BLaER1 treated with 17β-estradiol and CSF1 and Interleukin-3, amounts not matched to agents 10 nM and 100 nM (cell line): Measurements from ENCODE around the gene DPM1.

Experiments used
- H3K27ac ChIP-seq, 11 experiments: shearing (Covaris generic); formaldehyde crosslinking; 2 replicates each; pipeline ENCODE4 v1.8.1; 2022
- H3K27me3 ChIP-seq, 11 experiments: shearing (Covaris generic); formaldehyde crosslinking; 2 replicates each; pipeline ENCODE4 v1.8.1; 2022
- H3K36me3 ChIP-seq, 11 experiments: shearing (Covaris generic); formaldehyde crosslinking; 2 replicates each; pipeline ENCODE4 v1.8.1; 2022
- H3K4me1 ChIP-seq, 10 experiments: shearing (Covaris generic); formaldehyde crosslinking; 2 replicates each; pipeline ENCODE4 v1.8.1; 2022
- H3K4me2 ChIP-seq, 11 experiments: shearing (Covaris generic); formaldehyde crosslinking; 2 replicates each; pipeline ENCODE4 v1.8.1; 2022
- H3K4me3 ChIP-seq, 10 experiments: shearing (Covaris generic); formaldehyde crosslinking; 2 replicates each; pipeline ENCODE4 v1.8.1; 2022
- H3K9ac ChIP-seq, 11 experiments: shearing (Covaris generic); formaldehyde crosslinking; 2 replicates each; pipeline ENCODE4 v1.8.1; 2022
- H3K9me3 ChIP-seq, 11 experiments: shearing (Covaris generic); formaldehyde crosslinking; replicated peaks in 1 of 11; 2 replicates each; pipeline ENCODE4 v1.8.1; 2022
- H4K20me1 ChIP-seq, 11 experiments: shearing (Covaris generic); formaldehyde crosslinking; 2 replicates each; pipeline ENCODE4 v1.8.1; 2022
- Cebpa-rat ChIP-seq, 11 experiments: shearing (Covaris generic); IDR thresholded peaks; 2 replicates each; pipeline ENCODE4 v1.8.1; 2022

The DPM1 gene

DNA sequence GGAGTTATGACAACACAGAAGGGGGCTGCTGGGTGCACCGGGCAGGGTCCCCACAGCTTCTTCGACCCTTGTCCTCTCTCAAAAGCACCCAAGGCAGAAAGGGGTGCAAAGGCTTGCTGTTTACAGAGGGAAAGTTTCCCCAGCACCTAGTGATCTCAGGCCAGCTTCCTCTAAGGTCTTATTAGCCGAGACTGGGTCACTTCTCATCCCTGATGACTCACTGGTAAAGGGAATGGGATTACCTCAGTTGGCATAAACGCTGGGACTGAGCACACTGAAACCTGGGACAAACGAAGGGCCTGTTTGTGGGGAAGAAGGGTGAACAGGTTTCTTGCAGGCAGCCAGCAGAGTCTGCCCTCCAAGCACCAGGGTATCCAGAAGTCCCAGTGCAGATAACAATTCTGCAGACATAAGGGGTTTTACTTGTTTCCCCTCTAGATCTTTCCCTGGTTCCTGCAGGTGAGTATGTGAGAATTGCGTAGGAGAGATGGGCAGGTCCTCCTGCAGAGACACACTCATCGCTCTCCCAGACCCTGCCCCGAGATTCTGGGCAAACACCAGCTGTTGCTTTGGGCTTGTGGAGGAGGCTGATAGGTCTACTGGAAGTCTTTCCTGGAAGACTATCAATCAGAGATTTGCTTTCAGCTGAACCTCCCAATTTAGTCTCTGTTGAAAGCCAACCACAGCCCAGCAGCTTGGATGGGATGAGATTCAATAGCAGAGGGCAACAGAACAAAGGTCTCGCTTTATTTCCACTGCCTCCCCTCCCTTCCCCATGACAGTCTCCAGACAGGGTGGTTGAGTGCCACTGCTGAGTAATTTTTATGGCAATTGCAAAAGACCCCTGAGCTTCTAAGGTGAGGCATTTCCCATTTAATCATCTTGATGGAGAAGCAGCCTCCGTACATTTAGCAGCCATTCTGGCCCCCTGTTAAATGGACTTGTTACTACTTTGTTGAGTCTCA is 38.9 kb upstream of the DPM1 start:
- Histone ChIP-seq H3K27ac (no peak overlapping the region), H4K20me1 (peaks cover 0 to 11% (median 0%) of the 10 kb centered on the region in 11 experiments; a peak in 5 of 22 replicates), H3K4me1 (peaks cover 4 to 24% (median 22%) of the 10 kb centered on the region in 10 experiments; a peak in 18 of 20 replicates), H3K36me3 (peaks cover 0 to 6% (median 0%) of the 10 kb centered on the region in 11 experiments; a peak in 3 of 22 replicates), H3K4me2 (peak overlapping the region in 9 of 11 experiments; percentile 30 to 60 (median 49); a peak in 19 of 22 replicates), H3K9me3 (0 out of 22 replicates have a peak, but pooled peaks cover 0 to 5% (median 0%) of the 10 kb centered on the region in 11 experiments), H3K9ac (no peak overlapping the region), H3K4me3 (no peak overlapping the region), H3K27me3 (no peaks in the 10 kb centered on the region)
- TF ChIP-seq Cebpa-rat (IDR thresholded peaks at IDR 0.05) = no peak

DNA sequence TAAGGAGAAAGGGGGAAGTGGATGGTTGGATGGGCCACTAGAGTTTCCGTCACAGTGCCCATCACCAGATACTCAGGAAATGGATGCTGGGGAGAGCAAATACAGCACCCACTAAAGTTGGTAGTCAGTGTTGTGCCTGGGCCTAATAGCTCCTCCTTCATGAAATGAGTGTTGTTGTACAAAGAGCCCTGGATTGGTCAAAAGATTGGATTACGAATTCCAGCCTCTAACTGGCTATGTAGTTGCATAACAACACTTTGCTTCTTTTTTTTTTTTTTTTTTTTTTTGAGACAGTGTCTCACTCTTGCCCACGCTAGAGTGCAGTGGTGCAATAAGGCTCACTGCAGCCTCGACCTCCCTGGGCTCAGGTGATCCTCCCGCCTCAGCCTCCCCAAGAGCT is 37.2 kb upstream of the DPM1 start:
- no peak for TF ChIP-seq Cebpa-rat (IDR thresholded peaks at IDR 0.05)
- Histone ChIP-seq H3K4me2 (peak overlapping the region in 10 of 11 experiments; percentile 20 to 60 (median 44); a peak in 16 of 22 replicates), H4K20me1 (peaks cover 0 to 5% (median 0%) of the 10 kb centered on the region in 11 experiments; a peak in 4 of 22 replicates), H3K4me3 (no peak overlapping the region), H3K9me3 (0 out of 22 replicates have a peak, but pooled peaks cover 0 to 5% (median 0%) of the 10 kb centered on the region in 11 experiments), H3K4me1 (peaks cover 4 to 25% (median 22%) of the 10 kb centered on the region in 10 experiments; a peak in 18 of 20 replicates), H3K9ac (no peak overlapping the region), H3K27me3 (no peaks in the 10 kb centered on the region), H3K27ac (no peak overlapping the region), H3K36me3 (no peaks in the 10 kb centered on the region)

DNA sequence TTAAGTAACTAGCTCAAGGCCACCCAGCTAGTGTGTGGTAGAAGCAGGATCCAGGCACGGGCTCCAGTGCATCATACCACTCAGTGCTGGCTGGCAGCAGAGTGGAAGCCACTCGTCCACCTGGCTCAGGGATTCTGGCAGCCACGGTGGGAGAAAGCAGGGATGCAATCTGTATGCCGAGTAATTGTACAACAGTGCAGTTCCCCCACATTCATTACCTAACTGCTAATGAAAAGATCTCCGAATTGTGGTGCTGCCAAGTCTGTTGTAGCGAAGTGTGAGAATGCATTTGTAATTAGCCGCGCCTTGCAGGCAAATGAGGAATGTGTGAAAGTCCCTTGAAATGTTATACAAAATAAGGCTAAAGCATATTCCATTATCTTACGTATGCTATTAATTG is 35.5 kb upstream of the DPM1 start:
- no peak for TF ChIP-seq Cebpa-rat (IDR thresholded peaks at IDR 0.05)
- H3K27me3 ChIP-seq = no peaks in the 10 kb centered on the region

DNA sequence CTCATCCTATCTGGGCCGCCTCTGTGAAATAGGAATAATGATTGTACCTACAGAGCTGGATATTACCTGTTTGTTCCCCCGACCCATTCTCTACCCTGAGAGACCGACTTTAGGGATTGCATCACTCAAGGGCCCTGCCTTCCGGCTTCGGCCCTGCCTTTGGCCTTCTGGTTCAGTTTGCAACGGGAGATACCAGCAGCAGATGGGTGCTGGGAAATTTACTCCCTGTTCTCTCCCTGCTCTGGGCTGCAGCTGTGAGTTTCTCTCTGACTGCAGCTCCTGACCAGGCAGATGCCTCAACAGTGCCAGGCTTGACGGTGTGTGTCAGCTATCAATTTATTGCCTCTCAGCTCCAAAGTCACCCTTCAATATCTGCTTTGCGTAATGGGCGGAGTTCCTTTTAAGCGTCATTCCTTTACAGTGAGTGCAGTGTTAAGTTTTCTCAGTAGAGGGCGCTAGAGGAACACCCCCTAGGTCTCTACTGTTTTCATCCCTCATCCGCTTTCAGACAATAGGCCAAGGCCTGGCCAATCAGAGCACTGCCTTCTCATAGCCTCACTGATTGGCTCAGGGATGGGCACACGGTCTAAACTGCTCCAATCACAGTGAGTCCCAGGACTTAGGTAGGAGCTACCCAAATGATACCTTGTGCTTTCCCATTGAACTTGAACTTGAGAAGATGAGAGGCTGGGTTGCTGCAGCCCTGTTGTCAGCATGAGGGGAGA is 34.6 kb upstream of the DPM1 start:
- Histone ChIP-seq H4K20me1 (no peaks in the 10 kb centered on the region; a peak in 1 of 22 replicates), H3K9ac (no peak overlapping the region), H3K9me3 (0 out of 22 replicates have a peak, but pooled peaks cover 0 to 5% (median 0%) of the 10 kb centered on the region in 11 experiments), H3K4me2 (no peak overlapping the region), H3K4me3 (no peak overlapping the region), H3K27ac (no peak overlapping the region), H3K27me3 (no peaks in the 10 kb centered on the region), H3K36me3 (no peaks in the 10 kb centered on the region), H3K4me1 (peaks cover 4 to 25% (median 22%) of the 10 kb centered on the region in 10 experiments; a peak in 18 of 20 replicates)
- no peak for TF ChIP-seq Cebpa-rat (IDR thresholded peaks at IDR 0.05)

More for the DNA sequence above, 35.5 kb upstream of the DPM1 start:
- Histone ChIP-seq H4K20me1 (no peaks in the 10 kb centered on the region; a peak in 1 of 22 replicates), H3K36me3 (no peaks in the 10 kb centered on the region), H3K27ac (no peak overlapping the region), H3K9me3 (0 out of 22 replicates have a peak, but pooled peaks cover 0 to 5% (median 0%) of the 10 kb centered on the region in 11 experiments), H3K4me1 (peaks cover 4 to 25% (median 22%) of the 10 kb centered on the region in 10 experiments; a peak in 18 of 20 replicates), H3K4me2 (no peak overlapping the region), H3K9ac (no peak overlapping the region), H3K4me3 (no peak overlapping the region)

DNA sequence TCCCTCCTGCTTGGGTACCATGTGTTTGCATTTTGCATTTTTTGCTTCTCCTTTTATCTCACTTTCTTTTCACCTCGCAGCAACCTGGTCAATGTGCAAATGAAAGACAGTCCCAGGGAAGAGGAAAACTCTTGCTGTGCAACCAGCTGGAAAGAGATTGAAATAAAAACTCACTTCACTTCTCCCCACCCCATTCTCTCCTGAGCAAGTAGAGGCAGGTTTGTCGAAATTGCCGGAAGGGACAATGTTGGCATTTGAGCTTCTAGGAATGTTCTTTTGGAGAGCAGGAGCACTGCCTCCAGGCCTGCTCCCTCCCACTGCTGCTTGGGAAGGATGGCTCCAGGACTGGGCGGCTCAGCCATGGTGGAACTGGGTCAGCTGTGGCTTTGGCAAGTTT is 34.0 kb upstream of the DPM1 start:
- TF ChIP-seq Cebpa-rat (IDR thresholded peaks at IDR 0.05) = no peak
- Histone ChIP-seq H3K36me3 (no peaks in the 10 kb centered on the region), H3K4me3 (no peak overlapping the region), H3K27ac (no peak overlapping the region), H3K9me3 (0 out of 22 replicates have a peak, but pooled peaks cover 0 to 5% (median 0%) of the 10 kb centered on the region in 11 experiments), H3K9ac (no peak overlapping the region), H4K20me1 (no peaks in the 10 kb centered on the region; a peak in 1 of 22 replicates), H3K4me1 (peaks cover 4 to 25% (median 22%) of the 10 kb centered on the region in 10 experiments; a peak in 18 of 20 replicates), H3K4me2 (no peak overlapping the region), H3K27me3 (no peaks in the 10 kb centered on the region)

DNA sequence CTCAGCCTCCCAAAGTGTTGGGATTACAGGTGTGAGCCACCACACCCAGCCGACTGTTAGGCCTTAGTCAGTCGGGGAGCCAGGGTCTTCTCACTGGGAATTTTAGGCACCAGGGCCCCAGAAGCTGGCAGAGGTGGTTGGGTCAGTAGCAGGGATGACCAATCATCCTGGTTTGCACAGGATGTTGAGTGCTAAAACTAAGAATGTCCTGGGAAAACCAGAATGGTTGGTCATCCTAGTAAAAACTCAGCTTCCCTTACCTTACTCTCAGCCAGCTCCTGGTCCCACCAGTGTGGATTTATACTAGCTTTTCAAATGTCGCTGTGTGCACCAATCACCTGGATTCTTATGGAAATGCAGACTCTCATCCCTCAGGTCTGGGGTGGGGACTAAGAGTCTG is 32.7 kb upstream of the DPM1 start:
- H3K4me2 ChIP-seq = no peak overlapping the region
- H3K4me1 ChIP-seq = peaks cover 4 to 16% (median 11%) of the 10 kb centered on the region in 10 experiments; a peak in 18 of 20 replicates
- H3K9ac ChIP-seq = no peak overlapping the region
- no peak overlapping the region for H3K4me3 ChIP-seq
- TF ChIP-seq Cebpa-rat (IDR thresholded peaks at IDR 0.05) = no peak
- no peaks in the 10 kb centered on the region for H3K27me3 ChIP-seq
- H3K27ac ChIP-seq = no peak overlapping the region
- no peaks in the 10 kb centered on the region for H3K36me3 ChIP-seq
- H3K9me3 ChIP-seq = 0 out of 22 replicates have a peak, but pooled peaks cover 0 to 5% (median 0%) of the 10 kb centered on the region in 11 experiments
- no peaks in the 10 kb centered on the region; a peak in 1 of 22 replicates for H4K20me1 ChIP-seq

DNA sequence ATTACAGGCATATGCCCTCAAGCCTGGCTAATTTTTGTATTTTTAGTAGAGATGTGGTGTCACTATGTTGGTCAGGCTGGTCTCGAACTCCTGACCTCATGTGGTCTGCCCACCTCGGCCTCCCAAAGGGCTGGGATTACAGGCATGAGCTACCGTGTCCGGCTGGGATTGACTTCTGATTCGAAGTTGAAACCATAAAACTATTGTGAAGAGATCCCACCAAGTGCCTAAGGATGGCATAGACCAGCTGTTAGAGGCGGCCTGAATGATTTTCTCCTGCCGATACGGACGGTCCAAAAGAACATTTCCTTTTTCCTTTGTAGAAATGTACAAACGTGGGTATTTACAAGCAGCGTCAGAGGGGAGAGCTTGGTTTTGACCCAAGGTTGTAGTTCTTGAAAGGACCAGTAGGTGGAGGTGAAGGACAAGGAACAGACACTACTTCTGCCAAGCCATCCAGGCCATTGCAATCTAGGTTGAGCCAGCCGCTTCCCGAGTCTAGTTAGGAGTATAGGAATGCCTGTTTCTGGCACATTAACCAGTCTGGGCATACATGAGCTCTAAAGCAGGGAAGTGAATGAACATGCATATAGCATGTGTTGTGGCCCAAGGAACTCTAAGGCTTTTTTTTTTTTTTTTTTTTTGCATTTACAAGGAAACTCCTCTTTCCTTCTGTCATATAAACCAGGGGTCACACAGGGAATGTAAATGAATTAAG is 29.3 kb upstream of the DPM1 start:
- H3K4me1 ChIP-seq = peaks cover 0 to 12% (median 2%) of the 10 kb centered on the region in 10 experiments; a peak in 6 of 20 replicates
- H3K9me3 ChIP-seq = no peaks in the 10 kb centered on the region
- H3K9ac ChIP-seq = no peak overlapping the region
- no peak overlapping the region for H3K4me3 ChIP-seq
- H4K20me1 ChIP-seq = no peaks in the 10 kb centered on the region; a peak in 1 of 22 replicates
- H3K27ac ChIP-seq = no peak overlapping the region
- no peaks in the 10 kb centered on the region for H3K36me3 ChIP-seq
- no peak for TF ChIP-seq Cebpa-rat (IDR thresholded peaks at IDR 0.05)
- no peak overlapping the region for H3K4me2 ChIP-seq
- H3K27me3 ChIP-seq = no peaks in the 10 kb centered on the region

DNA sequence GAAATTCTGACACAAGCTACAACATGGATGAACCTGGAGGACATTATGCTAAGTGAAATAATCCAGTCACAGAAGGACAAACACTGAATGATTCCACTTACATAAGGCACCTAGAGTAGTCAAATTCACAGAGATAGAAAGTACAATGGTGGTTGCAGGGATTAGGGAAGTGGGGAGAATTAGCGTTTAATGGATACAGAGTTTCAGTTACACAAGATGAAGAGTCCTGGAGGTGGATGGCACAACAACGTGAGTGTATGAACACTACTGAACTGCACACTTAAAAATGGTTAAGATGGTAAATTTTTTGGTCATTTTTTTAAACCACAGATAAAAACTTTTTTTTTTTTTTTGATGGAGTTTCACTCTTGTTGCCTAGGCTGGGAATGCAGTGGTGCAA is 25.0 kb upstream of the DPM1 start:
- H3K36me3 ChIP-seq = no peaks in the 10 kb centered on the region
- H3K27me3 ChIP-seq = no peaks in the 10 kb centered on the region
- H3K4me1 ChIP-seq = peaks cover 0 to 46% (median 7%) of the 10 kb centered on the region in 10 experiments; a peak in 11 of 20 replicates
- no peak overlapping the region for H3K4me3 ChIP-seq
- H3K9ac ChIP-seq = no peak overlapping the region
- TF ChIP-seq Cebpa-rat (IDR thresholded peaks at IDR 0.05) = no peak
- H4K20me1 ChIP-seq = no peaks in the 10 kb centered on the region
- 0 out of 22 replicates have a peak overlapping the region, but pooled peaks of 1 of the 11 experiments have one; percentile 5 for H3K4me2 ChIP-seq
- H3K27ac ChIP-seq = no peak overlapping the region; a peak in 1 of 22 replicates
- H3K9me3 ChIP-seq = no peaks in the 10 kb centered on the region
